Panc1 (cell line): Measurements from ENCODE around the gene SEMA3B. TPM values are rescaled to one million over a fixed set of nuclear protein-coding genes. Genes with fewer than 3 reads are reported as not detected.
A peak's percentile ranks its signal among the peaks of the same experiment; 100 is the strongest.

Experiments
- ATAC-seq: fragments of 200-7000 bp; cut with Tn5 transposase; 2 replicates; pipeline ENCODE4 v1.9.1; 2020; ENCODE audit warnings: mild to moderate bottlenecking, moderate library complexity
- BruUV-seq: library from RNA; stranded (reverse); fragments of 400-500 nt; replicated peaks from 2 replicates; lab custom pipeline; 2021; lab: Mats Ljungman, UMichigan
- CTCF ChIA-PET: fragments of 300-600 bp; sonication (Branson Sonifier 250); formaldehyde crosslinking; loops from one replicate; lab custom pipeline; 2022; ENCODE audit warnings: antibody characterized with exemption; lab: Charles Lee
- POLR2A ChIA-PET: fragments of 300-600 bp; sonication (Branson Sonifier 250); formaldehyde crosslinking; loops from one replicate; lab custom pipeline; 2022; ENCODE audit warnings: antibody characterized with exemption; lab: Charles Lee
- DNase-seq: peaks from one replicate; pipeline ENCODE4 v3.0.0-alpha.2; 2010; ENCODE audit warnings: low read depth, low spot score
- H3K27ac ChIP-seq: 2 replicates; pipeline ENCODE4 v1.5.1; 2011; ENCODE audit warnings: mild to moderate bottlenecking, low read length, inconsistent platforms
- H3K27me3 ChIP-seq: fragments of 200-500 bp; sonication (Bioruptor generic); 2 replicates; pipeline ENCODE4 v1.6.0; 2014; ENCODE audit warnings: low read length, inconsistent platforms; ENCODE audit not compliant: control insufficient read depth, insufficient read depth
- H3K36me3 ChIP-seq: fragments of 200-500 bp; sonication (Bioruptor generic); 2 replicates; pipeline ENCODE4 v1.5.1; 2014; ENCODE audit warnings: inconsistent platforms, mild to moderate bottlenecking, low read length, moderate library complexity; ENCODE audit not compliant: control insufficient read depth, insufficient read depth
- H3K4me1 ChIP-seq: 2 replicates; pipeline ENCODE4 v1.5.1; 2011; ENCODE audit warnings: inconsistent platforms, mild to moderate bottlenecking, low read length, moderate library complexity; ENCODE audit not compliant: control insufficient read depth, insufficient read depth
- H3K4me3 ChIP-seq, 2 experiments: 2 replicates each; pipeline ENCODE4 v1.5.1; 2011 to 2012; ENCODE audit warnings: low read depth in 2 of 2, low read length in 2 of 2, mild to moderate bottlenecking in 2 of 2, inconsistent platforms in 1 of 2, moderate library complexity in 1 of 2
- H3K9me3 ChIP-seq: fragments of 200-500 bp; sonication (Bioruptor generic); 2 replicates; pipeline ENCODE4 v1.5.1; 2014; ENCODE audit warnings: low read depth, mild to moderate bottlenecking, inconsistent platforms, low read length, moderate library complexity; ENCODE audit not compliant: control insufficient read depth, insufficient read depth
- POLR2AphosphoS5 ChIP-seq: IDR thresholded peaks from 2 replicates; pipeline ENCODE4 v1.6.1; 2012; ENCODE audit warnings: mild to moderate bottlenecking, low read depth, low read length, moderate library complexity
- SIN3A ChIP-seq: IDR thresholded peaks from 2 replicates; pipeline ENCODE4 v1.6.1; 2012; ENCODE audit warnings: low read depth, mild to moderate bottlenecking, low read length, moderate library complexity, borderline replicate concordance; ENCODE audit not compliant: insufficient read depth
- TCF7L2 ChIP-seq: IDR thresholded peaks from 2 replicates; pipeline ENCODE4 v1.6.1; 2011; ENCODE audit warnings: mild to moderate bottlenecking, low read depth, low read length, inconsistent platforms
- in situ Hi-C: cut with HindIII; loops from 2 replicates; pipeline ENCODE4 v1.10.0; 2016; ENCODE audit warnings: low sequenced_read_pairs, low pct_unique_long_range_greater_than_20kb
- intact Hi-C: fragments of 100-400 bp; cut with micrococcal nuclease; formaldehyde crosslinking; loops from one replicate; pipeline ENCODE4 v1.10.0; 2022; ENCODE audit not compliant: unreplicated experiment
- total RNA-seq: library from RNA; stranded (reverse); gene quantifications from one replicate; pipeline ENCODE4 v1.2.1, GENCODE V29; 2021; ENCODE audit not compliant: unreplicated experiment
- TF ChIP-seq, protein P1 (sequence below), 2 experiments: IDR thresholded peaks; 2 replicates each; pipeline ENCODE4 v1.6.1; 2011 to 2012; ENCODE audit warnings: low read depth in 2 of 2, control low read depth in 1 of 2, low read length in 1 of 2, mild to moderate bottlenecking in 1 of 2, moderate library complexity in 1 of 2; ENCODE audit not compliant: insufficient read depth in 1 of 2
- TF ChIP-seq, protein P2 (sequence below): fragments of 450-650 bp; IDR thresholded peaks from 2 replicates; pipeline ENCODE4 v1.5.1; 2017; ENCODE audit warnings: mild to moderate bottlenecking

The SEMA3B gene
- total RNA-seq, 1 experiment from 2014 or later, result 1.4 TPM

DNA sequence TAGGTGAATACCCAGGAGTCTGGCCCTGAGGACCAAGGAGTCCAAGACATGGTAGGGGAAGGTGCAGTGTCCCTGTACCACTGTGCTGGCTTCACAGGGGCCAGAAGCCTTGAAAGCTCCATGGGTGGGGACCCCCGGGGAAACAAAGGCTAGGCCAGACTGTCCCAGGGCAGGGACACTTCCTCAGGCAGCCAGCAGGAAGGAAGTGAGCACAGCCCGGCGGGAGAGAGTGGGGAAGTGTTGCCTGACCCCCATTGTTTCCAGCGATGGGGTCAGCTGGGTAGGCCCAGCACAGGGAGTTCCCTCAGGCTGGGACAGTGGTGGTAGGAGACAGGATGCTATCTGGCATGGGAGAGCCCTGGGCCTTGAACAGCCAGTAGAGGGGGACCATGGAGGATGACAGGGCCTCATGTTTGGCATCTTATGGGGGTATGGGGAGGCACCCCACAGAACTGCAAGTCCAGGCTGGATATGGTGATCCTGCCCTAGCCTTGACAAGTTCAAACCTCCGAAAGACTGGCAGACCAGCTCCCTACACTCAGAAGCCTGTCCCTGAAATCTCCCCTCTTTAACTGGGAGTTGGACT is 54.8 kb downstream of the SEMA3B start:
- no TSS peak for BruUV-seq
- intact Hi-C loops (no loop called here), in situ Hi-C loops (no loop called here)
- Histone ChIP-seq H3K36me3 (peaks cover 5% of the 10 kb centered on the region; the same call in 1 of the 2 replicates), H3K4me3 (no peak overlapping the region), H3K27me3 (no peaks in the 10 kb centered on the region), H3K9me3 (no peaks in the 10 kb centered on the region), H3K27ac (no peak overlapping the region), H3K4me1 (peaks cover 33% of the 10 kb centered on the region)
- ATAC-seq, result no peak
- ChIA-PET CTCF (interaction anchor here (0.6 kb wide), 1 partner anchor 11 kb away, joined by 3 read pairs; no protein-coding TSS in a partner anchor), POLR2A (interaction anchor here (0.7 kb wide), 1 partner anchor 287 kb away, joined by 3 read pairs; no protein-coding TSS in a partner anchor)
- no peak for DNase-seq
- TF ChIP-seq, protein P1, sequence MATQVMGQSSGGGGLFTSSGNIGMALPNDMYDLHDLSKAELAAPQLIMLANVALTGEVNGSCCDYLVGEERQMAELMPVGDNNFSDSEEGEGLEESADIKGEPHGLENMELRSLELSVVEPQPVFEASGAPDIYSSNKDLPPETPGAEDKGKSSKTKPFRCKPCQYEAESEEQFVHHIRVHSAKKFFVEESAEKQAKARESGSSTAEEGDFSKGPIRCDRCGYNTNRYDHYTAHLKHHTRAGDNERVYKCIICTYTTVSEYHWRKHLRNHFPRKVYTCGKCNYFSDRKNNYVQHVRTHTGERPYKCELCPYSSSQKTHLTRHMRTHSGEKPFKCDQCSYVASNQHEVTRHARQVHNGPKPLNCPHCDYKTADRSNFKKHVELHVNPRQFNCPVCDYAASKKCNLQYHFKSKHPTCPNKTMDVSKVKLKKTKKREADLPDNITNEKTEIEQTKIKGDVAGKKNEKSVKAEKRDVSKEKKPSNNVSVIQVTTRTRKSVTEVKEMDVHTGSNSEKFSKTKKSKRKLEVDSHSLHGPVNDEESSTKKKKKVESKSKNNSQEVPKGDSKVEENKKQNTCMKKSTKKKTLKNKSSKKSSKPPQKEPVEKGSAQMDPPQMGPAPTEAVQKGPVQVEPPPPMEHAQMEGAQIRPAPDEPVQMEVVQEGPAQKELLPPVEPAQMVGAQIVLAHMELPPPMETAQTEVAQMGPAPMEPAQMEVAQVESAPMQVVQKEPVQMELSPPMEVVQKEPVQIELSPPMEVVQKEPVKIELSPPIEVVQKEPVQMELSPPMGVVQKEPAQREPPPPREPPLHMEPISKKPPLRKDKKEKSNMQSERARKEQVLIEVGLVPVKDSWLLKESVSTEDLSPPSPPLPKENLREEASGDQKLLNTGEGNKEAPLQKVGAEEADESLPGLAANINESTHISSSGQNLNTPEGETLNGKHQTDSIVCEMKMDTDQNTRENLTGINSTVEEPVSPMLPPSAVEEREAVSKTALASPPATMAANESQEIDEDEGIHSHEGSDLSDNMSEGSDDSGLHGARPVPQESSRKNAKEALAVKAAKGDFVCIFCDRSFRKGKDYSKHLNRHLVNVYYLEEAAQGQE (IDR thresholded peaks at IDR 0.05; ENCODE audit: insufficient read depth in 1 of 2, low read depth in 2 of 2, low read length in 1 of 2), result no peak
- no peak for TF ChIP-seq TCF7L2
- TF ChIP-seq SIN3A, result no peak
- TF ChIP-seq, protein P2, sequence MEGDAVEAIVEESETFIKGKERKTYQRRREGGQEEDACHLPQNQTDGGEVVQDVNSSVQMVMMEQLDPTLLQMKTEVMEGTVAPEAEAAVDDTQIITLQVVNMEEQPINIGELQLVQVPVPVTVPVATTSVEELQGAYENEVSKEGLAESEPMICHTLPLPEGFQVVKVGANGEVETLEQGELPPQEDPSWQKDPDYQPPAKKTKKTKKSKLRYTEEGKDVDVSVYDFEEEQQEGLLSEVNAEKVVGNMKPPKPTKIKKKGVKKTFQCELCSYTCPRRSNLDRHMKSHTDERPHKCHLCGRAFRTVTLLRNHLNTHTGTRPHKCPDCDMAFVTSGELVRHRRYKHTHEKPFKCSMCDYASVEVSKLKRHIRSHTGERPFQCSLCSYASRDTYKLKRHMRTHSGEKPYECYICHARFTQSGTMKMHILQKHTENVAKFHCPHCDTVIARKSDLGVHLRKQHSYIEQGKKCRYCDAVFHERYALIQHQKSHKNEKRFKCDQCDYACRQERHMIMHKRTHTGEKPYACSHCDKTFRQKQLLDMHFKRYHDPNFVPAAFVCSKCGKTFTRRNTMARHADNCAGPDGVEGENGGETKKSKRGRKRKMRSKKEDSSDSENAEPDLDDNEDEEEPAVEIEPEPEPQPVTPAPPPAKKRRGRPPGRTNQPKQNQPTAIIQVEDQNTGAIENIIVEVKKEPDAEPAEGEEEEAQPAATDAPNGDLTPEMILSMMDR, result no peak
- TF ChIP-seq POLR2AphosphoS5, result no peak

DNA sequence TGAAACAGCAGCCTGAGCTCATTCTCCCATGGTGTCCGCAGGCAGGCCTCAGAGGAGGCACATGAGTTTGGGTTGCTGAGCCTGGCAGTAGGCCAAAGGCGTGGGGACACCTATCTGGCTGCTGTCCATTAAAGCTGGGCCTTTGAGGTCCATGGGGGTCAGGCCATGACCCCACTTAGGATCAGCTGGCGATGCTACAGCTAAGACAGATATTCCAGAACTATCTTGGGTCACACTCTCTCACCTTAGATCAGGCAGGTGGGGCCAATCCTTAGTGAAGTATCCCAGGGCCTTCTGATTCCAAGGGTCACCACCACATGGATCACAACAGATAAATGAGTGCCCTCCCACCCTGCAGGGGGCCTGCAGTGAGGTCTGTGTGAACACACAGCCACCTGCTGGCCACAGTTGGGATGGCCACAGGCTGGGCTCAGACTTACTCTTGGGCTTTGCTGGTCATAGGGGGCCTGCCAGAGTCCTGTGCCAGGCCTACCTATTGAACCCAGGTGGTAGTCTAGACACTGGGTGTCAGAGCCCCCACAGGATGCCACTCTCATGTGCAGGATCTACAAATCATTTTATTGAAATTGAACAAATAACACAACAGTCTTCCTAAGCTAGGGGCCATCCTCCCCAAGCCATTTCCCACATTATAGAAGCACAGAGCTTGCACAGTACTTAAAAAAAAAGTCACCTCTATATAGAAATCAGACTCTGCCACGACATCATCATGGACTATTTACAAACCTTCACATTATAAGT is 55.6 kb downstream of the SEMA3B start:
- intact Hi-C loops, result no loop called here
- Histone ChIP-seq H3K27ac (no peak overlapping the region), H3K36me3 (peaks cover 5% of the 10 kb centered on the region; the same call in 1 of the 2 replicates), H3K9me3 (no peaks in the 10 kb centered on the region), H3K27me3 (no peaks in the 10 kb centered on the region), H3K4me3 (no peak overlapping the region), H3K4me1 (peaks cover 33% of the 10 kb centered on the region)
- BruUV-seq, result no TSS peak
- in situ Hi-C loops, result no loop called here
- ChIA-PET POLR2A (interaction anchor here (0.7 kb wide), 1 partner anchor 288 kb away, joined by 3 read pairs; no protein-coding TSS in a partner anchor), CTCF (interaction anchor here (0.6 to 1.1 kb wide), 4 partner anchors 12 to 190 kb away, joined by 3 to 4 read pairs (median 3); partner anchors contain the start of genes HYAL3 and NAA80)
- TF ChIP-seq, protein P2, result peak; percentile 88
- TF ChIP-seq, protein P1 (IDR thresholded peaks at IDR 0.05; ENCODE audit: insufficient read depth in 1 of 2, low read depth in 2 of 2, low read length in 1 of 2), result no peak
- peak; percentile 48 for ATAC-seq
- DNase-seq, result no peak
